DOHH2 (cell line): ENCODE results near the gene PPP1R13B.

Experiments used
- CTCF ChIP-seq: fragments of 200-600 bp; sonication (generic); IDR thresholded peaks from one replicate; pipeline ENCODE4 v1.5.1; 2014; ENCODE audit warnings: antibody characterized with exemption, mild to moderate bottlenecking, low read depth, low read length; ENCODE audit not compliant: poor library complexity, severe bottlenecking
- EZH2phosphoT487 ChIP-seq: fragments of 200-600 bp; sonication (generic); IDR thresholded peaks from 2 replicates; pipeline ENCODE4 v1.6.1; 2017; ENCODE audit warnings: borderline replicate concordance, mild to moderate bottlenecking, antibody characterized with exemption, low read length, moderate library complexity, mixed read lengths

- TF ChIP-seq CTCF (no peak), EZH2phosphoT487 (no peak)
Measured at GRCh38 chr14:103738166-103738565, 109.2 kb downstream of the PPP1R13B start.
